HG02642 (cell line): ENCODE measurements around the gene ITPR2.
A peak's percentile ranks its signal among the peaks of the same experiment; 100 is the strongest.
"Not testable (repeated sequence)": the region's sequence is repeated elsewhere in the genome, so short reads cannot be mapped to it uniquely, and the experiment has no call there.

Source experiments
- ATAC-seq: cut with Tn5 transposase; IDR thresholded peaks from one replicate; pipeline ENCODE4 v1.9.1; 2021; ENCODE audit warnings: mild to moderate bottlenecking; ENCODE audit not compliant: unreplicated experiment, poor library complexity

The ITPR2 gene

GRCh38 chr12:26768611-26769603, 64.1 kb downstream of the ITPR2 start:
- ATAC-seq, result peak; percentile 73

- ATAC-seq, result no peak
Measured at GRCh38 chr12:26767865-26768264, 65.1 kb downstream of the ITPR2 start.

DNA sequence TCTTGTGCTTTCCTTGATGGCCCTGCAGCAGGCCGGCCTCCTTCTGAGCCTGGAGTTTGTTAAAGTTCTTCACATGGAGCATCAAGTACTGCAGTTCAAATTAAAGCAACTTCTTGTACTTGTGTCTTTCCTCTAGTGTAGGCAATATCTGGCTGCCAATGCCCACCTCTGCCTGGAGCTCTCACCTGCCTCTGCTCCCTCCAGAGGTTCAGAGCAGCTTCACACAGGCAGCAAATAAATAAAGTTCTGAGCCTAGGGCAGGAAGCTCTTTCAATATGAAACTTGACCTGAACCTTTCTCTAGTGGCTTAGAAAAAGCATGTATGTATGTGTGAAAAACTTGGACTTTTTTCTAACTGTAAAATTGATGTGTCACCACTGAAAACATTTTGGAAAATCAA, 65.9 kb downstream of the ITPR2 start:
- ATAC-seq, result no peak

GRCh38 chr12:26762186-26762585, 70.8 kb downstream of the ITPR2 start:
- no peak for ATAC-seq

GRCh38 chr12:26761775-26762174, 71.2 kb downstream of the ITPR2 start:
- ATAC-seq, result no peak

DNA sequence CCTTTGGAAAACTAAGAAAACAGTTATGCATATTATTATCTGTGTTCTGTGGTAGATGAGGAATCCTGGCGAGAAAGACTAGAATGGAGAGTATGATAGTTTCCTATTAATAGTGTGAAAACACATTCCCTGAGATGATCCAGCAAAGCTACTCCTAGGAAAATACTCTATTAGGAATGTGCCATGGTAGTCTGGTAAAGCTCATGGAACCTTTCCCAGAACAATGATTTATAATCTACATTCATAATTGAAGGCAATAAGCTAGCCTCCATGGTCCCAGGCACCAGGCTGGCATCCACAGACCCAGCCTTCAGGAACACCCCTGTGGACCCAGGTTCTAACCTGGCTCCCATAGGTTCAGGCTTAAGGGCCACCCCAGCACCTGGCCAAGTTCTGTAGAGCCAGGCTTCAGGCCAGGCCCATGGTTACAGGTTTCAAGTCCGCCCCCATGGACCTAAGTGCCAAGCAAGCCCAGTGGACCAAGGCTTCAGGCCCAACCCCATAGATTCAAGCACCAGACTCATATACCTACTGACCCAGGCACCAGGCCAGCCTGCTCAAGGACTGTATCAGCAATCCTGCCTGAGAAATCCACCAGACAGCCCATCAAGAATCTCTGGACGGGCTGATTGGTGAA, 72.2 kb downstream of the ITPR2 start:
- ATAC-seq, result no peak

DNA sequence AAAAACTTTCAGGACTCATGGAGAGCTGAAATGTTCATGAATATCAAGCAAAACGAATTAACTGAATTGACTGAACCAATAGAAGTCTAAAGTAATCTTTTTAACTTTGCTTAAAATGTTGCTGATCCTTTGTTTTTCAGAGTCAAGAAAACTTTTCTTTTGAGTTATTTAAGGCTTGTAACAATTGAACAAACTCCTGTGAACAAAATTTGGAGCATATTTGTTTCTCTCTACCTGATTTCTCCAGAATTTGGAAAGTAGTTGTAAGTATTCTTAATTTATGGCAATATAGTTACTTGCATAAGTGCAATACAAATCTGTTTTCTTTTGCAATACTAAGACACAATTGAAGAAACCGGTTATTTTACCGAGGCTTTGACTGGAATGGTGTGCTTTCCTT, 77.6 kb downstream of the ITPR2 start:
- ATAC-seq, result not testable (repeated sequence)

DNA sequence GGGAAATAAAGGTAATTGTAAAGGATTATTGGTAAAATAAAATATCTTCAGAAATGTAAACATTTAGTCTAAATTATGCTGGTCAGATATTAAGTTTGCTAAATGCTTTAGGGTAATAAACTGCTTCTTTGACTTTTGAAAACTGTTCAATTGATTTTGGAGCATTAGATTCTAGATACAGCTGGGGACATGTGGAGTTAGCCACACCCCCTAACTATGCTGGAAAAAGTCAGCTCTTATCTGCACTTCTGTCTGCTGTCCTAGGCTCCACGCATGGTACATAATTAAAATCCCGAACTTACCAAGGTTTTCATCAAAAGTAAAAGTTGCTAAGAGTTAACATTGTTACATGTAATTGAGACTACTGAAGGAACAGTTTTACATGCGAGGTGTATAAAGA, 78.8 kb downstream of the ITPR2 start:
- ATAC-seq, result no peak

GRCh38 chr12:26751179-26751578, 81.8 kb downstream of the ITPR2 start:
- no peak for ATAC-seq

DNA sequence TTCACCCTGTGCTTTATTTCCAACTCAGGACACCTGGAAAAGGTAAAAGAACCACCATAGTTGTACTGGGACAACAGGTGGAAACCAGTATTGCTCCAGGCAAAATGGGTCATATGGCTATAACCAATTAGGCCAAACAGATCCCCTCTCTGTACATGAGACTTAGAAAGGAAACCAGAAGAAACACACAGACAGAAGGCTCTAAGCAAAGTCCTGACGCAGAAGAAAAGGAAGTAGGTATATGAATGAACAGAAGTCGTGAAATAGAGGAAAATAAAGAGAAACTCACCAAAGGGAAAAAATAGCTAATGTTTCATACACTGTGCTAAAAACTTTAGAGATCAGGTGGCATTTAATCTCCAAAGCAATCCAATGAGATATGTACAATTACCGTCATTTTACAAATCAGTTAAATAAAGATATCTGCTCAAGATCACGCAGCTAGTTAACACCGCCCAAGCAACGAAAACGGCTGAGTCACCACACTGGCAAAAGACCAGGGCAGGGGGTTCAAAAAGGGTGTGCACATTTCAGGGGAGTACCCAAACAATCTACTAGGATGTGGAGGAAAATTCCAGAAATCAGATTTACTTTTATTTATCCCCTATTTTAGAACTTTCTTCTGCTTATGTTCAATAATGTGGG, 82.3 kb downstream of the ITPR2 start:
- peak; percentile 50 for ATAC-seq

DNA sequence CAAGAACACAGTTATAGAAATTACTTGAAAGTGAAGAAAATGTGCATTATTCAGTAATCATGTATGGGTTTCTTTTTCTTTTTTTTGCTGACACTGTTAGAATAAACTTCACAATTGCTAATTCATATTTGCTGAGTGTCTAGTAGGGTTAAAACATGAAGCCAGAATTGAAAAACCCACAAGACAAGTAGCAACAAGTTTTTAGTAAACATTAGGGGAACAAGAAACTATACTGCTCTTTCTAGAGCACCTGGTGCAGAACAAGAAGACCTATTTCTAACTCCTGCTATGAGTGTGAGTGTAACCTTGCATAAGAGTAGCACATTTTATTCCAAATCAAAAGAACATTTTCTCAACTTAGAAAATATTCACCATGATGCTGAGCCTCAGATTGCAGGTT, 83.2 kb downstream of the ITPR2 start:
- ATAC-seq, result peak; percentile 74

- ATAC-seq, result peak; percentile 43
Measured at GRCh38 chr12:26748741-26749431, 84.1 kb downstream of the ITPR2 start.

DNA sequence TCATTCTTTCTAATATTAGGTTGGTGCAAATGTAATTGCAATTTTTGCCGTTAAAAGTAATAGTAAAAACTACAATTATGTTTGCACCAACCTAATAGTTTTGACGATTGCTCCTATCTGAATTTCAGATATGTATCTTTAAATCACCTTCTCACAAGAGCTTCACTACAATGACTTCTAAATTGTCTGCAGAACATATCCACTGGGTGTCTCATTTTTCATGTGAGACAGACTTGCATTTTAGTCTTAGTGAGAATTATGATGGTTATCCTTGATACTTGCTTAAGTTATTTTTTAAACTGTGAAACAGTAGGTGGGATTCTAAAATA, 84.6 kb downstream of the ITPR2 start:
- ATAC-seq, result no peak

GRCh38 chr12:26746121-26746714, 86.8 kb downstream of the ITPR2 start:
- no peak for ATAC-seq

- ATAC-seq, result no peak
Measured at GRCh38 chr12:26744697-26745440, 88.1 kb downstream of the ITPR2 start.

DNA sequence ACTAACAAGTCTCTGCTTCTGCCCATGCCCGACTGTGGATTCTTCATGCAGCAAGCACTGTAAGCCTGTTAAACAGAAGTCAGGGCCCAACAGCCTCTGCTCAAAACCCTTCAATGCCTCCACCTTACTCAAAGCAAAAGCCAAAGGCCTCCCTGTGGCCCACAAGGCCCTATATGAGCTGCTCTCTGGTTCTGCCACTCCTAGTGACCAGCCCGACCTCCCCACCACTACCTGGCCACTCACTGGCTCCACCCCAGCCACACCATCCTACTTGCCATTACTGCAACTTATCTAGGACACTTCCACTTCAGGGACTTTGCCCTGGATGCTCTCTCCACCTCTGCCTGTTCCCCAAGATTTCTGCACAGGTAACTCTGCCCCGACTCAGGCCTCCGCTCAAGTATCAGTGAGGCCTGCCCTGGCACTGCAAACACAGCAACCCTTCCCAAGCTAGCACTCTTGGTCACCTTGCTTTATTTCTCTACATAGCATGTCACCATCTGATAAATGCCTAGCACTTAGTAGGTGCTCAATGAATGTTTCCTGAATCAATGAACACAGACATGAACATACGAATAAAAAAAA, 88.9 kb downstream of the ITPR2 start:
- no peak for ATAC-seq

DNA sequence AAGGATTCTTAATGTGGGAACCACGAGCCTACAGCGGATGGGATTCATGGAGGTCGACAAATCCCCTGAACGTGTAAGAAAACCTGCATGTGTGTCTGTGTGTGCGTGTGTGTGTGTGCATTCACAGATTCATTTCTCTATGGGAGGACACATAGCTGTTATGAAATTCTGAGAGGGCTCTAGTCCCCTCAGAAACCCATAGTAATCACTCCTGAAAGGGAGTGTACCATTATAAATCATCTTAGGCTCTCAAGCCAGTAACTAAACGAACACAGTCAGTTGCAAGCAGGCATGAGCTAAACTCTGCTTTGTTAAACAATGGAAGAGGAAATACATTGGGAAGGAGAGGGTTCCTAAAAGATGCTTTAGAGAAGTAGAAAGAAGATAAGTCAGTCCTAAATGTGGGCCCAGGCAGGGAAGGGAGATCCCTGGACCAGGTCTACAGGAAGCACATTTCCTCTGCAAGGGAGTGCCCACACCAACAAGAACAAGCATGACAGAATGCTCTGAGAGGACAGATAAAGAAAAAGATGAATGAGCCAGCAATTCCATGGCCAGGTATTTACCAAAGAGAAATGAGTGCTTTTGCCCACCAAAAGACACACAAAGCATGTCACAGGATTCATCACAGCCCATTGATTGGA, 91.3 kb downstream of the ITPR2 start:
- ATAC-seq, result no peak

DNA sequence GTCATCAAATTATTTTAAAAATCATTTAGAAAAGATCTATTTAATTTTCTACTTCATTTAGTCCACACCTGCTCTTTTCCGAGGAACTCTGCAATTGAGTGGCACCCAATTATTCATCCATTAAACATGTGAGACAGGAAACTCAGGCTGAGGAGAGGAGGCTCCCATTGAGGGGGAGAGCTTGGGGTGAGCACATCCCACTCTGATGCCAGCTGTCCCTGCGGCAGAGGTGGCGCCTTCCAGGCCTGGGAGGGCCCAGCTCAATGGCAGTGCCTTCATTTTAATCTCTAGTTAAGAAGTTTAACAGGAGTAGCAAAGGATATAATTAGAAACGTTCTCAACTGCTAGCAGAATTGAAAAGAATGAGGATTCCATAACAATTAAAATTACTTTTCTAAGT, 92.0 kb downstream of the ITPR2 start:
- no peak for ATAC-seq

DNA sequence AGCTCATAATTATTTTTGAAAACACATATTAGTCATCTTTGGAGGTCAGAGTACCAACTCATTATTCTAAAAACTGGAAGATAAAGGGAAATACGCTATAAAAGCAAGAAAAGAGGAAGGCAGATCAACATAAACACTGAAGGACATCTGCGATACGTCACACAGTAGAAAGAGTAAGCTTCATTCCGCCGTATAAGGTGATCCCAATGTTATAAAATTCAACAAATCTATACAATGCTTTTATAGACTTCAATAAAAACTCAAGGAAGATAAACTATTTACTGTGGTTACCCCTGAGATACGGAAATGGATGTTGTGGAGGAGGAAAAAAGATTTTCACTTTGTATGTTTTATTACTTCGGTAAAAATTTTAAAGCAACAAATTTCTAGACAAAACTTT, 92.6 kb downstream of the ITPR2 start:
- ATAC-seq, result no peak
